HuH-7 (cell line): Measurements from ENCODE around the gene DCTN2.
A peak's percentile ranks its signal among the peaks of the same experiment; 100 is the strongest.
"Not testable (repeated sequence)": the region's sequence is repeated elsewhere in the genome, so short reads cannot be mapped to it uniquely, and the experiment has no call there.

ENCODE experiments used
- DNase-seq: peaks from one replicate; pipeline ENCODE4 v3.0.0; 2011; ENCODE audit warnings: low spot score

The DCTN2 gene

DNA sequence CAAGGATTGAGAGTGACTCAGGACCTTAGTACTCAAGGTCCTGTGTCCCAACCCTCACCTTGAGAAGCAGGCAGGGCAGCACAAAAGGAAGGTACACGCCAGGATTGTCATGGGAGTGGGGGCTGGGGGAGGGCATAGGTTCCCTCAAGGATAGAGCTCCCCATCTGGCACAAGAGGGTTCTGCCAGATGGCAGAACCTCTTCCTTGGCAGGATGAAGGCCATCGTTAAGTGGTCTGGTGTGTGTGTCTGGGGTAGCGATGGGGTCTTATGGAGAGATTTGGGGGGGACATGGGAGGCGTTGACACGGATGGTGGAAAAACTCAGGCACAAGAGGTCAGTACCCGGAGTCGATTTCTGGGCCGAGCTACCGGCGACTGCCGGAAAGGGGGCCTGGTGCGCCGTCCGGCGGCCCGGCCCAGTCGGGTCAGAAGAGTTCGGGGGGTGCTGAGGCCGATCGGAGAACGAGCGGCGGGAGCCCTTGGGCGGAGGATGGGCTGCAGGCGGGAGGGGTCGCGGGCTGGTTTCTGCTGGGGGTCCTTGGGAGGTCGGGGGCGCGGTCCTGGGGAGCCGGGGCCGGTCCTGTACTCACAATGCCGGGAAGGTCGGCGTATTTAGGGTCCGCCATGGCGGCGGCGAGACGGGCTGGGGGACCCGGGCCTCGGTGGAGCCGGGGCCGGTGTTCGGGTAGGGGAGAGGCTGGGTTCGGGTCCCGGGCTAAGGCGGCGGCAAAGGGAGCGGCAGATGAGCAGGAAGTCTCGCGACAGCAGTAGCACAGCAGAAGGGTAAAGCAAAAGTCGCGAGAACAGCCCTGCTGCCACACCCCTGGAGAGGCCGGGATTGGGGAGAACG lies at the start of gene DCTN2:
TSS of gene DCTN2 (minus strand) at position 755 of the 850 bp plus-strand sequence. CDS start at position 626, 129 bp downstream.
- DNase-seq = peak; percentile 98

DNA sequence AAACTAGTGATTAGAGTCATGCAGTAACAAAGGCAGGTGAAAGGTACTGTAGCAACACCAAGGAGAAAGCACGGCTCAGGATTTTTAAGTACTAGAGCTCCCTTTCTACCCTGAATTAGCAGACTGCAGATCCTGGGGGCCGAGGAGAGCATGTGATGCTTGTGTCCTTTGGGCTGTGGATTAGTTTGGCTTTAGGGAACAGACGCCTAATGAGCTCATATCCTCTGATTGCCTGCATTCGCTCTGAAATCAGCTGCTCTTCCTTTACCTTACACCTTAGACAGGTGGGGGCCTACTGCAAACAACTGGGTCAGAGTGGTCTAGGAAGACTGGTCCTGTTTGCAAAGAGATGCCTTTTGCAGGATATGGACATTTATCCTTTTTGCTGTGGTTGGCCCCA lies 46.2 kb upstream of the DCTN2 start:
- no peak for DNase-seq

DNA sequence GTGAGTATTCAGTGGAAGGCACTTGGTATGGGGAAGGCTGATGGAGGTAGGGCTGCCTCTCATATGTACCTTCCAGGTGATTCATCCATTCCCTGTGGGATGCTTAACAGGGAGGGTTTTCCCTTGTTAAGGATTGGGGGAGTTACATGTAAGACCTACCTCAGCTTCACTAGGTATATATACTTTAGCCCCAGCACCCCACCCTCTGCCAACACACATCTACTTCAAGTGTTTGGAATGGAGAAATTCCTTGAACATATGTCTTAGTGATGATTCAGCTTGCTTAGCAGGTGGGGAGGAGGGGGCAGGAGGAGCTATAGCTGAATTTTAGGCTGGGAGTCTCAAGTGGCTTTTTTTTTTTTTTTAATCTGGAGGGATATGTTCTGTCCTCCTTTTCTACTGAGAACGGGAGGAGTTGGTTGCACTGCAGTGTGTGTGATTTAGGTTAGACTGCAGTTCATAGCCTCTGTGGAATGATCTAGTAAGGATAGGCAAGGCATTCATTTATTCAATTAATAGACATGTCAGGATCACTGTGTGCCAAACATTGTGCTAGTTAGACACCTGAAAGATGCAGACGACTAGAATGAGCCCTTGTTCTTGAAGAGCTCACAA lies 45.7 kb upstream of the DCTN2 start:
- DNase-seq = no peak

DNA sequence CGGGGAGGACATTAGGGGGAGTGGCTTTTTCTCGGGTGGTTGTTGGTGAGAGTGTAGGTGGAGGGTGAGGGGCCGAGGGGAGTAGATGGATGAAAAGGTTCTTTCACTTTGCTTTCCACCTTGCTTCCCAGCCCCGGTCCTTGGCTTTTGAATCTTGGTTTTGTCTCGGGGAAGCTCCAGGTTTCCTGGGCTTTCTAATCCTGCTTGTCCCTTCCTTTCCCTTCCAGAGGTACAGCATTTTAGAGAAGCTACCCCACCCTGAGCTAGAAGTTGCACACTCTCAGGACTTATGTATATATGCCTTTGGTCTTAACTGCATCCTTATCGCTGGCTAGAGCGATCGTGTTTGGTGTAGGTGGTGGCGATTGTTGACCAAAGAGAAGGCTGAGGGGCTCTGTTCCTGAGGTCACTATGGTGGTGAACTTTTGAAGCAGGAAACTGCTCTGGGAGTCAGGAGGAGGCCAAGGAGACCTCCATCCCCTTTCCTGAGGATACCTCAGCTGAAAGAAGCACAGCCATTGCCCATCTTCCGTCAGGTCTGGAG lies 44.9 kb upstream of the DCTN2 start:
- DNase-seq = peak; percentile 53

DNA sequence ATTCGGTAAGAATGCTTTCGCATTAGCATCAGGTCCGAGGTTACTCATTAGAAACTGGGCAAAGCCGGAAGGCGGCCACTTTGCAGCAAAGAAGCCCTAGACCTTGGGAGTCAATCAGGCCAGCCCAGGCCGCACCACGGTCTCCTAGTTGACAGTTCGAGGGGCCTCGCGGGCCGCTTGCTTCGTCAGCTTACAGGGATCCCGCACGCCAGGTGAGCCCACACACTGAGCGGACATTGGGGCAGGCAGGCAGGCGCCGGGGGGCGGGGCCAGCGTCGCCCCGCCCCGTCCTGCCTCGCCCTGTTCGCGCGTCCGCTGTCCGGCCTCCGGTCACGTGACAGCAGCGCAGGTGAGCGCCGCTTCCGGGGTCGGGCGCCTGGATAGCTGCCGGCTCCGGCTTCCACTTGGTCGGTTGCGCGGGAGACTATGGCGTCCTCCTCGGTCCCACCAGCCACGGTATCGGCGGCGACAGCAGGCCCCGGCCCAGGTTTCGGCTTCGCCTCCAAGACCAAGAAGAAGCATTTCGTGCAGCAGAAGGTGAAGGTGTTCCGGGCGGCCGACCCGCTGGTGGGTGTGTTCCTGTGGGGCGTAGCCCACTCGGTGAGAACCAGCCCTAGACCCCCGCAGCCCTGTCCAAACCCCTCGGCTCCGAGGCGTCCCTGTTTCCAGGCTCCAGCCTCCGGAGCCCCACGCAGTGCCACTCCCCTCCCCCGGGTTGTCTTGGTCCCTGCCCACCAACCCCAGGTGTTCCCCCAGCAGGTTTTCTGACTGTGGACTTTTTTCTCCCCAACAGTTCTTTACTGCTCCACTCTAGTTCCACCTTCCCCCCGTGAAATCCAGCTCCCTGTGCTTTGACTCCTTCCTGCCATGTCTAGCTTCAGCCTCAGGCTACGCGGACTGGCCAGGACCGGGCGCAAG lies 44.1 kb upstream of the DCTN2 start, which contains the start of gene PIP4K2C:
TSS of gene PIP4K2C (plus strand) at position 329 of the 918 bp plus-strand sequence. CDS start at position 427, 98 bp downstream.
- peak; percentile 89 for DNase-seq

DNA sequence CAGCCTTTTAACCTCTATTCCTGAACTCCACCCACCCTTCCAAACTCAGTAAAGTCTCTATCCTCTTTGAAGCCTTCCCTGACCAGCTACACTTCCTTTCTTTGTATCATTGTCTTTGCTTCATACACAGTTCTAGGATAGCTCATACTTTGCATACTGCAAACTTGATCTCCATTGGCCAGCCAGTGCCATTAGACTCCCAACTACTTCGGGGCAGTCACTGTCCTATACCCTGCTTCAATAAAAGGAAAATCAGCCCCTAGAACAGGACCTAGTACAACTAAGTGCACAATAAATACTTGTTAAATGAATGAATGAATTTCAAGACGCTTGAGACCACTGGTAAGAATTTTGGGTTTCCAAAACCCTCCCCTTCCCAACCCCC lies 43.5 kb upstream of the DCTN2 start:
- DNase-seq = no peak

DNA sequence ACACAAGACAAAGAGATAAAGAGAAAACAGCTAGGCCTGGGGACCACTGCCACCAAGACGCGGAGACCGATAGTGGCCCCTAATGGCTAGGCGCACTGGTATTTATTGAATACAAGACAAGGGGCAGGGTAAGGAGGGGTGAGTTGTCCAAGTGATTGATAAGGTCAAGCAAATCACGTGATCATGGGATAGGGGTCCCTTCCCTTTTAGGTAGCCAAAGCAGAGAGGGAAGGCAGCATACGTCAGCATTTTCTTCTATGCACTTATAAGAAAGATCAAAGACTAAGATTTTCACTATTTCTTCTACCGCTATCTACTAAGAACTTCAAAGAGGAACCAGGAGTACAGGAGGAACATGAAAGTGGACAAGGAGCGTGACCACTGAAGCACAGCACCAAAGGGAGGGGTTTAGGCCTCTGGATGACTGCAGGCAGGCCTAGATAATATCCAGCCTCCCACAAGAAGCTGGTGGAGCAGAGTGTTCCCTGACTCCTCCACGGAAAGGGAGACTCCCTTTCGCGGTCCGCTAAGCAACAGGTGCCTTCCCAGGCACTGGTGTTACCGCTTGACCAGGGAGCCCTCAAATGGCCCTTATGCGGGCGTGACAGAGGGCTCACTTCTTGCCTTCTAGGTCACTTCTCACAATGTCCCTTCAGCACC lies 42.1 kb upstream of the DCTN2 start:
- DNase-seq = not testable (repeated sequence)

DNA sequence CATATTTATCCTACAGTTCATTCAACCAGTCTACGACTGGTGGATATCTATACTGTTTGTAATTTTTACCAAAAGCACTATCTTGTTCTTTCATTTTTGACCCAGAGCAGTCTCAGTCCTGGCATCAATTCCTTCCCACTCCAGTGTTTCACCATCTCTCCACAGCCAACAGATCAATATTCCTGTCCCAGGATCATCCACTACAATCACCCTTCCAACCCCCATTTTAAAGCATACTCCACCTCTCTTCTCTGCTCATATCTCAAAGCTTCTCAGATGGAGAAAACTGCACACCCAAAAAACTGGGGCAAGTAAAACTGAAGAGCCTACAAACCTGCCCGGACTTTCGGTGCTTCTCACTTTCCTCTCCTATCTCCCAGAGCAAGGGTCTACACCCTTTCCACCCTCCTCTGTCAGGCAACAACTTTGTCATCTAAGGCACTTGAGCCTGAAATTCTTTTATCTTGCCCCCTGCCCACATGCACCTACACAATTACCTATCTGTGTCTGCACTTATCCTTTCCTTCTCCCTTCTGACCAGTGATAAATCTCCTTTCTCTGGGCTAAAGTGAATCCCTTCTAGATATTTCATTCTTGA lies 39.9 kb upstream of the DCTN2 start:
- no peak for DNase-seq

DNA sequence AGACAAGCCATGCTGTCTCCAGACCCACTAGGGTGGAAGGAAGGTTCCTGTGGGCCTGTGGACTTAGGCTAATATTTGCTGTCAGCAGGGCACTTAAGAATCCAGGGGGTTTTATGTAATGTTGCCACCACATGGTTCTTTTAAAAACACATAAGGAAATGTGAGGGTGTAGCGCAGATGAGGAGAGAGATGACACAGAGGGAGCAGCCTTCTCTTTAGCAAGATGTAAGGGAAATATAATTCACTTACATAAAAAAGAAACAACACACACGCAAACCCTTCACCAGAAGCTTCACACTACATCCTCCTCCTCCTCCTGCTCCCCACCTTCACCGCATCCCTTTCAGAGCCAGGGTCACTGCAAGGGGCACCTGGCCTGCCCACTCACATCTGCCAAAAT lies 39.1 kb upstream of the DCTN2 start:
- no peak for DNase-seq

DNA sequence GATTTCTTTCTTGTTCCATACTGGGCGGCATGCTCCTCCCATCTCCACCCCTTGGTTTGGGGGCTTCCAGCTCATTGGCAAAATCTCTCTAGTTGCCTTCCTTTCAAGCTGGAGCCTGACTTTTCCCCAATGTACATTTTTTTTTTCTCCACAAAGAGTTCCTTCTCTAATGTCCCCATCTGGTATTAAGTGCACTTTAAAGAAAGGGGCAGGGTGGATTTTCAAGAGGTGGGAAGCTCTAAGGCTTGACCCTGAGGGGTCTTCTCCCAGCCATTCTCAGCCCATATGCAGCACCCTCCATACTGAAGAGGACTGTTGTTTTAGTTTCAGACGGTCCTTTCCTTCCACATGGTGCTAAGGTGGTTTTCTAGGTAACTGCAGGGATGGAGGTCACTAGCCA lies 38.2 kb upstream of the DCTN2 start:
- no peak for DNase-seq

DNA sequence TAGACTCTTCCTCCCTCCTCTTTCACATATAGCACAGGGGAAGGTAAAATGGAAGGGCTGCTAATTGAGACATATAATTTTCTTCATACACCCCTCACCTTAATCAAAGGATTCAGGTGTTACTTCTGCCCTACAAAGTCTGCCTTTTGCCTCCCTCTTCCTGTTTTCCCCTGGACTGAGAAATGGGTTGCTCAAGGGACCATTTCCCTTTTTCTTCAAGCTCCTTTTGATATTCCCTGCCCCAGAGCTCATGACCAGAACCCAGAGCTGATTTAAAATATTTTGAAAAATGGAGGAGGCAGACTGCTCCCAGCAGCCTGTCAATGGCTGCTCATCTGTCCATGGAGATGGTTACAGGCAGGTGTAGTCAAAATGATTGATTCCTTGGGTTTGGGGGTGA lies 37.7 kb upstream of the DCTN2 start:
- DNase-seq = no peak

DNA sequence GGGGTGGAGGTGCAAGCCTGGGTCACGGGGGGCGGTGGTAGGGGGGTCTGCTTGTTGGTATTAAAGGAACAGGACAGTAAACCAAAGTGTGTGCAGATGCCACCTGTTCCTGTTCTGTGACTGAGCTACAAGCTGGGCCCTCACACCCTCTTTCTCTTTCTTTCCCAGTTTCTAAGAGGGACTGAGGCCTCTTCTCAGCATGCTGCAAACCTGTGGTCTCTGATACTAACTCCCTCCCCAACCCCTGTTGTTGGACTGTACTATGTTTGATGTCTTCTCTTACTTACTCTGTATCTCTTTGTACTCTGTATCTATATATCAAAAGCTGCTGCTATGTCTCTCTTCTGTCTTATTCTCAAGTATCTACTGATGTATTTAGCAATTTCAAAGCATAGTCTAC lies 37.1 kb upstream of the DCTN2 start:
- no peak for DNase-seq

DNA sequence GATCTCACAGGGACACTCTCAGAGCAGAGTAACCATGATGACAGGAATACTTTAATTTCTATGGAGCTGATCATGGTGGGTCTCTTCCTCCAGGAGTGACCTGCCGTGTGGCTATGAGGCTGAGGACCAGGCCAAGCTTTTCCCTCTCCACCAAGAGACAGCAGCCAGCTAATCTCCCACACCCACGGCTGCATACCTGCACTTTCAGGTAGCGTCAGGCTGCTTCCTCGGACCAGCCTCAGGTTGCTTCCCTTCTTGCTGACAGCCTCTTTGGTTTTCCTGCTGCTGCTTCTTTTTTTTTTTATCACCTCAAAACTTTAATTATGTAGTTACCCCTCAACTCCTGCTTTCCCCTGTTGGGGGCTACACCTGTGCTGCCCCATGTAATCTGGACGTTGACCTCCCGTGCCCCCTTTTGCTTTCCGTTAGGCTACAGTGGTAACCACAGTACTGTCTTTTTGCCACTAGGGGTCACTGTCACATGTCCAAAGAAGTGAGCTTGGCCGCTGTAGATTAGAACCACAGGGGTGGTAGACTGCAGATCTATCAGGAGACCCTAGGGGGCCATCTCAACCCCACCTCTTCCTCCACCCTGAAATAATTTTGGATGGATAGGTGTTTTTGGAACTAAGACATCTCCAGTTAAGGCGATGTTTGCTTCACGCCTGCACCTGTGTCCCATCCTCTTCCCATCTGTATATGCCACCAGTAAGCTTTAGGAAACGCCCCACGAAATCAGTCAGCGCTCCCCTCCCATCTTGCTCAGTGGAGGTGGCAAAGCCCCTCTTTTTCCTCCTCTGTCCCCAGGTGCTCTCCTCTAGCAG lies 36.2 kb upstream of the DCTN2 start:
- DNase-seq = peak; percentile 90

DNA sequence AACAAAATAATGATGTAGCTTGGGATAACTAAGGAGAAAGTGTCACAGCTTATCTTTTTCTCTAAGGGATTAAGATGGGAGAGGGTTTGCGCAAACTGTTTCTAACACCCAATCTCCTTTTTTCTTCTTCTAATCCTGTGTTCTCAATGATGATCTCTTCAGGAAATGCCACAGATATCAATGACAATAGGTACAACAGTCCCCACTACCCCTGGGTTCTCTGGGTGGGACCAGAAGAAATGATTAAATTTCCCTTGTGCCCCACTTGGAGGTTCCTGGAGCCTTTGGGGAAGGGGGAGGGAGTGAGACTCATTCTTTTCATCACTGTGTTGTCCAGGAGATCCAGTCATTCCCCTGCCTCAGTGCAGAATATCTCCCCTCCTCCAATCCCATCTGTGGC lies 35.4 kb upstream of the DCTN2 start:
- no peak for DNase-seq

DNA sequence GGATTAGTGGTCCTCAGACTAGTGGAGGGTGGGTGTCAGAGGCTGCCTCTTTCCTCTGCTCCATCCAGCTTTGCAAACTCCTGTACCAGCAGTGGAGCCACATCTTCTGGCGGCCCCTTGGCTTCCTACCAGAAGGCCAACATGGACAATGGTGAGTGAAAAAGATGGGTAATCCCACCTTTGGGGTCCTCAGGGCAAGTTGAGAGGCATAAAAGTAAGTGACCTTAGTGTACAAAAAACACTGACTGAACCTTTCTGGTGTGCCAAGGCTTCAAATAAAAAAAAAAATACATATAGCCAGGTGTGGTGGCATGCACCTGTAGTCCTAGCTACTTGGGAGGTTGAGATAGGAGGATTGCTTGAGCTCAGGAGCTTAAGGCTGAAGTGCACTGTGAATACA lies 34.8 kb upstream of the DCTN2 start:
- DNase-seq = no peak

DNA sequence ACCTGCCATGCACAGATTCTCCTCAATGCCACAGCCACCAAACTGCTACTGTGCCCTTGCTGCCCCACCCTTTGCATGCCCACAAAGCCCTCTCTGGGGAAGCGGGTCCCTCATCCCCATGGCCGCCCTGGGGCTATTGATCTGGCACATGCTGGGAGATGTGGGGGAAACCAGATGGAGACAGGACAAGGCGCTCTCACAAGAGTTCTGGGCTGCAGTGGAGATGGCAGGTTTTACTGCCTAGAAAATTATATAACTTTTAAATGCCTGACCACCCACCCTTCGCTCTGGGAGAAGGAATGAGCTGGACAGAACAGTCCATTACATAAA lies 33.4 kb upstream of the DCTN2 start:
- DNase-seq = no peak

DNA sequence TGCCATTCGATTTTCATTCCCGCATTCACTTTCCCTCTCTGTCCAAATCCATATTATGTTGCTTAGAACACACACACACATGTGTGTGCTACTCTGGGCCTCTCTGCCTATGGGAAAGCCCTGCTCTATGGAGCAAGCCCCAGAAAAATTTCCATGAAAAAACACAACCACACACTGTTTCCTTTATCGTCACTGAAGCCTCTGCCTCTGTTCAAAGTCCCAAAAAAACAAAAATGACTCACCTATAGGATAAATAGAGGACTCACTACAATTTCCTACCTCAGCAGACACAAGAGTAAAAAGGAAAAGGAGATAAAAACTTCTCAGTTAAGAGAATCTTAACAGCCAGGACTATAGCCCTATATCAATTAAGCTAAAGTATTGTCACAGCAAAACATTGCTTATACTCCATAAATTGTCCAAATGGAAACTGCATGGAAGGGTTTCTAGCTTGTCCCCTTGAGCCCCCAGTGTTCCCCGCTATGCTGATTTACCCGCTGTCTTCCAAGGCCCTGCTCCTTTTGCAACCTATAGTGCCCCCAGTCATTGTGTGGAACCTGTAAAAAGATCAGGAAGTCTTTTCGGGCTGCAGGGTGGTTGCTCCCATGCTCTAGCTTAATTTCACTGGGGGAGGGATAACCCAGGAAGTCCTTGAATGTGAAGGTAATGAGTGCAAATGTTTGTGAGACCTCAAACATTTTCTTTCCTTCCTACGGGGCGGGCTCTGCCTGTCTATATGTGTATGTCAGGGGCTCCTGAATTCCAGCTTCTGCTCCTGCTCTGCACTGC lies 32.9 kb upstream of the DCTN2 start:
- peak; percentile 30 for DNase-seq

DNA sequence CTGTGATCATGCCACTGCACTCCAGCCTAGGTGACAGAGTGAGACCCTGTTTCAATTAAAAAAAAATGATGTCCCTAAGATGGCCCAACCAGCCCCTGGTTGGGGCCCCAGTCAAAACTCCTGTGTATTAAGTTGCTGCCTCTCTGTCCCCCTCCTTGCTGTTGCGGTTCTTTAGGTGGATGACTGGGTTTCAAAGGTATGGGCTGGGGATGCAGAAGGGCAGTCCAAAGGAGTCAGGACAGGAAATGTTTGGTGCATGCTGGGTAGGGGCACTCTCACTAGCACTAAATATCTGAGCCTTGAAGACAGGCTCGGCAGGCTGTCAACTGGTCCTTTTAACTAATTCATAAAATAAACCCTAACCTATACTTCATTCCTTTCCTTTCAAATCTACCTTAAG lies 32.0 kb upstream of the DCTN2 start:
- DNase-seq = no peak

DNA sequence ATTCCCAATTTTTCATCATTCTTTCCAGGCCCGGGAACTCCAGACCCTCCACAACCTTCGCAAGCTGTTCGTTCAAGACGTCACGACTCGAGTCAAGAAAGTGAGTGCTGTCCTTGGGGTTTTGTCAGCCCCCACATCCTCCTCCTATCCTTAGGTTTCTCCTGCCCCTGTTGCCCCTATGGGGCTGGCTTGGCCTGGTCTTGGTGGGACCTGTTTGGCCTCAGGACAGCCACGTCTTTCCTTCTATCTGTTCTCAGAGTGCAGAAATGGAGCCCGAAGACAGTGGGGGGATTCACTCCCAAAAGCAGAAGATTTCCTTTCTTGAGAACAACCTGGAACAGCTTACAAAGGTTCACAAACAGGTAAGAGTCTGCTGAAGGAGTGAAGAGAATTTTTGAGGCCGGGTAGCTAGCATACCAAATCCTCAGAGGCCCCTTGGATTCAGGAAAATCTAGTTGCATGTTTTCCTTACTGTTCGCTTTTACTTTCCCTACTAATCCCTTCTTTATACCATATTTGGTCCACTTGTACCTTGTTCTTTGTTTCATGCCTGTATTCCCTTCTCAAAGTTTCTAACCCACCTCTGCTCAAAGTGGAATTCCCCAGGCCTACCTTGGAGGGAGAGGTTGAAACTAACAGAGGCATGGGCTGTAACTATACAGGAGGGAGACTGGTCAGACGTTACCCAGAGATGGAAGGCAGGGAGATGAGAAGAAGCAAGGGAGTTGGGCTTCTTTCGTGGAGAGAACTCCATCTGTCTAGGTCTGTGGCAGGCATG lies 31.2 kb upstream of the DCTN2 start:
- no peak for DNase-seq
